GM12874 (cell line): Measurements from ENCODE around the gene ASAP2.

ENCODE experiments used
- CTCF ChIP-seq: IDR thresholded peaks from 2 replicates; pipeline ENCODE4 v1.5.1; 2011; ENCODE audit warnings: low read depth, mild to moderate bottlenecking, control low read depth, low read length, moderate library complexity; ENCODE audit not compliant: insufficient read depth

The ASAP2 gene

GRCh38 chr2:9188823-9189222, 17.8 kb upstream of the ASAP2 start:
- no peak for TF ChIP-seq CTCF

DNA sequence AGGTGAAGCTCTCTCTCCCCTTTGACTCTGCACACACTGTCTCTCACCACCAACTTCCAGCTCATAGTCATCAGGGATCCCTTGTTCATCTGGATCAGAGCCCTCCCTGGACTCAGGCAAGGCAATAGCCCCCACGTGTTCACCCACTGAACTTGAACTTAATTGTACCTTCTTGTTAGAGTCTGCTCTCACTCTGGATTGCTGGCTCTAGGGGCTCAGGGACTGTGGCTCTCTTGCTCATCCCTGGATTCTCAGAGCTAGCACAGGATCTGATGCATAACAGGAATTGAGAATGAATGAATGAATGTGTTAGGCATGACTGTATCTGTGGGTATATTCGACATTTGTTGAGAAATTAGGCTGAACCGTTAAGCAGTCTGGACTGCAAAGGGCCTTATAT, 16.7 kb upstream of the ASAP2 start:
- no peak for TF ChIP-seq CTCF

DNA sequence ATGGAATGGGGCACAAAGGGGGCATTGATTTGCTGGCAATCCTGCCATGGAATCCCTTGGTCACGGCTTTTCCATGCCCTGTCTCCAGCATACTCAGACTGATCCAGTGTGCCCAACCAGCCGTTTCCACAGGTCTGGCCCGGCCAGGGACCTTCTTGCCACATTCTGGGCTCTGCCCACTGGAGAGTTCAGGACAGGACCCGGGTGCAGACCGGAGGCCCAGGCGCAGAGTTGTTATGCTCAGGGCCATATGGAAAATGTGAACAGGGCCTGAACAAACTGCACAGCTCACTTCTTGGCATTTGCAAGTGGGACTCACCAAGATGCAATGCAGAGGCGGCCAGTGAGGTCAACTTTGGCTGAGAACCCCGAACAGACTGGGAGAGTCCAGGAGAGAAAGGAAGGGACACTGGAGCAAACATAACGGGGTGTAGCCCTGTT, 15.6 kb upstream of the ASAP2 start:
- no peak for TF ChIP-seq CTCF

DNA sequence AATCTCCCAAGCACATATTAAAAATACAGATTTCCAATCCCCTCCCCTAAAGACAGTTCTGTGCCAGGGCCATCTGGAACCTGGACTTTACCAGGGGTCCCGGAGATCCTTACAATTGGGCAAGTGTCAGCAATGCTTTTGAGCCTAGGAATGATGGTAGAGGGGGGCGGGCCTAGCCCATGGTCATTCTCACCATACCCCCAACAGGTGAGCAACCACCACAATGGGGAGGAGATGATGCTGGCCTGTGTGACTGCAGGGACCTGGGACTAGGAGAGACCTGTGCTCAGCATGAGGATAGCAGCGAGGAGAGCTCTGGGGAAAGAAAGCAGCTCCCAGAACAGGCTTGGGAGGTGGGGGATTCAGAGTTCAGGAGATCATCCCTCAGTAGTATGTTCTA, 13.9 kb upstream of the ASAP2 start:
- TF ChIP-seq CTCF, result no peak

DNA sequence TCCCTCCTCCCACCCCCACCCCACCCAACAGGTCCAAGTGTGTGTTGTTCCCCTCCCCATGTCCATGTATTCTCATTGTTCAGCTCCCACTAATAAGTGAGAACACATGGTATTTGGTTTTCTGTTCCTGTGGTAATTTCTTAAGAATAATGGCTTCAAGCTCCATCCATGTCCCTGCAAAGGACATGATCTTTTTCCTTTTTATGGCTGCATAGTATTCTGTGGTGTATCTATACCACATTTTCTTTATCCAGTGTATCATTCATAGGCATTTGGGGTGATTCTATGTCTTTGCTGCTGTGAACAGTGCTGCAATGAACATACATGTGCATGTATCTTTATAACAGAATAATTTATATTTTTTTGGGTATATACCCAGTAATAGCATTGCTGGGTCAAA, 12.3 kb upstream of the ASAP2 start:
- no peak for TF ChIP-seq CTCF

- no peak for TF ChIP-seq CTCF
Observed at GRCh38 chr2:9196637-9197036, 10.0 kb upstream of the ASAP2 start.

GRCh38 chr2:9197916-9198315, 8.7 kb upstream of the ASAP2 start:
- no peak for TF ChIP-seq CTCF
